ENCODE results near the gene KIAA1217.

Gene KIAA1217

DNA sequence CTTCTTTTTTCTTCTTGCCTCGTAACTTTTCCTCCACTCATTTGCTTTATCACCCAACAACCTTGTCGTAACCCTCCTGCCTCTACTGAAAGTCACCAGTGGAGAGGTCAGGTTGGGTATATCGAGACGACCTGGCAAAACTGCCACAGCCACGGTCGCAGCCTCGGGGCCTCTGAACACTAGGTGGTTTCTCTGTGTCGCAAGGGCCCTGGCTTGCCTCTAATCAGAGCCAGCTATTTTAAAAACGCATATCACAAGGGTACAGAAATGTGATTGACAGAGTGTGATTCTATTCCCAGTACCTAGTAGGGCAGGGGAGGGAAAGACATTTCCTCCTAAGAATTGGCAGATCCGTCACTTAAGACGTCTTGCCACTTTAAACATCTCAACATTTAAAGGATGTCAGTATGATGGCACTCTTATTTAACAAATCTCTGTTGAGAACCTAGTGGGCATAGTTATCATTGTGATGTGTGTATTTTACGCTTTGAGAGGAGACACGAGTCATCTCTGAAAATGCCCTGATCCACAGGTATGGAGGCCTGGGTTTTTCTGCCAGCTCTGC is 317.2 kb downstream of the KIAA1217 start:
- Histone ChIP-seq H3K4me1 (ENCODE audit: control insufficient read depth, low read length) (no peaks in the 10 kb centered on the region), H3K36me3 (ENCODE audit: control insufficient read depth, low read length) (no peaks in the 10 kb centered on the region), H3K9me2 (replicated peaks; ENCODE audit: control insufficient read depth, low read length) (no peaks in the 10 kb centered on the region), H3K9me3 (ENCODE audit: control insufficient read depth, insufficient read depth, low read length) (no peaks in the 10 kb centered on the region), H3K4me3 (ENCODE audit: low read length) (no peak overlapping the region), H3K79me2 (ENCODE audit: control insufficient read depth, low read length) (no peaks in the 10 kb centered on the region), H3K27me3 (ENCODE audit: control insufficient read depth, low read length) (no peaks in the 10 kb centered on the region), H3K27ac (ENCODE audit: low read depth, low read length) (no peak overlapping the region), H4K20me1 (ENCODE audit: control insufficient read depth, insufficient read depth, low read depth, low read length) (no peaks in the 10 kb centered on the region), H3F3A (ENCODE audit: control insufficient read depth, insufficient read depth) (no peaks in the 10 kb centered on the region), H3K4me2 (ENCODE audit: low read length) (no peak overlapping the region)
- TF ChIP-seq EZH2phosphoT487 (IDR thresholded peaks at IDR 0.05; ENCODE audit: borderline replicate concordance, low read length), result no peak
- TF ChIP-seq CTCF (IDR thresholded peaks at IDR 0.05; ENCODE audit: low read depth, low read length, poor library complexity, severe bottlenecking), result no peak

GRCh38 chr10:24528946-24529345 is 320.0 kb downstream of the KIAA1217 start:
- no peak overlapping the region for H3K4me3 ChIP-seq (ENCODE audit: low read length)
- no peak overlapping the region for H3K27ac ChIP-seq (ENCODE audit: low read depth, low read length)
- no peaks in the 10 kb centered on the region for H3K4me1 ChIP-seq (ENCODE audit: control insufficient read depth, low read length)
- H3K79me2 ChIP-seq (ENCODE audit: control insufficient read depth, low read length), result no peaks in the 10 kb centered on the region
- H3K36me3 ChIP-seq (ENCODE audit: control insufficient read depth, low read length), result no peaks in the 10 kb centered on the region
- no peak overlapping the region for H3K4me2 ChIP-seq (ENCODE audit: low read length)
- H3K9me3 ChIP-seq (ENCODE audit: control insufficient read depth, insufficient read depth, low read length), result no peaks in the 10 kb centered on the region
- no peaks in the 10 kb centered on the region for H3K9me2 ChIP-seq (replicated peaks; ENCODE audit: control insufficient read depth, low read length)
- H3K27me3 ChIP-seq (ENCODE audit: control insufficient read depth, low read length), result no peaks in the 10 kb centered on the region
- H3F3A ChIP-seq (ENCODE audit: control insufficient read depth, insufficient read depth), result no peaks in the 10 kb centered on the region
- H4K20me1 ChIP-seq (ENCODE audit: control insufficient read depth, insufficient read depth, low read depth, low read length), result no peaks in the 10 kb centered on the region
- TF ChIP-seq CTCF (IDR thresholded peaks at IDR 0.05; ENCODE audit: low read depth, low read length, poor library complexity, severe bottlenecking) (no peak), EZH2phosphoT487 (IDR thresholded peaks at IDR 0.05; ENCODE audit: borderline replicate concordance, low read length) (no peak)

DNA sequence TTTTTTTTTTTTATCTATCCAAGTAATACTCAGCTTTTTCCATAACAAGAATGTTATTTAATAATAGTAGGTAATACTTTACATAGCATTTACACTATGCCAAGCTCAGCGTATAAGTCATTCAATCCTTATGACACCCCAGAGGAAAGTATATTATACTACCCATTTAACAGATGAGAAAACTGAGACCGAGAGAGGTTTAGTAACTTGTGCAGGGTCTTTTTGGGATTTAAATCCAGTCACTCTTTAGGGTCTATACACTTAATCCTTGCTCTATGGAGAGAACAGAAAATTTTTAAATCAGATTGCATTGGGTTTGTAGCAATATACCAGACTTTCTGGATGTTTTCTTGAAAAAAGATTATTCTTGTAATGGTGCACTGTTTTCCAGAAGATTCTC is 322.5 kb downstream of the KIAA1217 start:
- Histone ChIP-seq H3K4me1 (ENCODE audit: control insufficient read depth, low read length) (no peaks in the 10 kb centered on the region), H4K20me1 (ENCODE audit: control insufficient read depth, insufficient read depth, low read depth, low read length) (no peaks in the 10 kb centered on the region), H3K27me3 (ENCODE audit: control insufficient read depth, low read length) (no peaks in the 10 kb centered on the region), H3K4me3 (ENCODE audit: low read length) (no peak overlapping the region), H3K79me2 (ENCODE audit: control insufficient read depth, low read length) (no peaks in the 10 kb centered on the region), H3K9me3 (ENCODE audit: control insufficient read depth, insufficient read depth, low read length) (no peaks in the 10 kb centered on the region), H3K36me3 (ENCODE audit: control insufficient read depth, low read length) (no peaks in the 10 kb centered on the region), H3K4me2 (ENCODE audit: low read length) (no peak overlapping the region), H3F3A (ENCODE audit: control insufficient read depth, insufficient read depth) (no peaks in the 10 kb centered on the region), H3K27ac (ENCODE audit: low read depth, low read length) (no peak overlapping the region), H3K9me2 (replicated peaks; ENCODE audit: control insufficient read depth, low read length) (no peaks in the 10 kb centered on the region)
- no peak for TF ChIP-seq CTCF (IDR thresholded peaks at IDR 0.05; ENCODE audit: low read depth, low read length, poor library complexity, severe bottlenecking)
- TF ChIP-seq EZH2phosphoT487 (IDR thresholded peaks at IDR 0.05; ENCODE audit: borderline replicate concordance, low read length), result no peak
